H1 (cell line): ENCODE results near the gene RNF166. TPM values are rescaled to one million over a fixed set of nuclear protein-coding genes. Genes with fewer than 3 reads are reported as not detected.

ENCODE experiments used
- CHD7 ChIP-seq: fragments of 300-600 bp; sonication (generic); IDR thresholded peaks from 2 replicates; pipeline ENCODE4 v1.7.1; 2012; ENCODE audit warnings: low read length, moderate library complexity, mild to moderate bottlenecking, inconsistent platforms; ENCODE audit not compliant: insufficient replicate concordance
- HDAC6 ChIP-seq: IDR thresholded peaks from one replicate; pipeline ENCODE4 v1.7.1; 2012; ENCODE audit warnings: low read depth, mild to moderate bottlenecking, inconsistent platforms, low read length, moderate library complexity
- RXRA ChIP-seq: IDR thresholded peaks from 2 replicates; pipeline ENCODE4 v1.6.1; 2011; ENCODE audit warnings: low read depth, mild to moderate bottlenecking, low read length, moderate library complexity; ENCODE audit not compliant: insufficient read depth
- SIN3A ChIP-seq, 2 experiments: IDR thresholded peaks in 1 of 2; conservative IDR thresholded peaks in 1 of 2; 2 replicates each; pipeline ENCODE4 v1.6.1; 2011 to 2012; ENCODE audit warnings: low read length in 2 of 2, improper control_type of control experiment in 1 of 2, low read depth in 1 of 2, mild to moderate bottlenecking in 1 of 2
- SUZ12 ChIP-seq: fragments of 200-600 bp; sonication (generic); IDR thresholded peaks from 2 replicates; pipeline ENCODE4 v1.6.1; 2012; ENCODE audit warnings: mild to moderate bottlenecking, inconsistent platforms, low read length, moderate library complexity, mixed read lengths
- TAF7 ChIP-seq: optimal IDR thresholded peaks from 2 replicates; pipeline ENCODE3; 2011; ENCODE audit warnings: low read depth, mild to moderate bottlenecking, inconsistent platforms, low read length, moderate library complexity, borderline replicate concordance
- TBP ChIP-seq: IDR thresholded peaks from 2 replicates; pipeline ENCODE4 v1.6.1; 2011; ENCODE audit warnings: low read depth, low read length, improper control_type of control experiment
- USF2 ChIP-seq: IDR thresholded peaks from 2 replicates; pipeline ENCODE4 v1.6.1; 2011; ENCODE audit warnings: low read length, improper control_type of control experiment
- polyA plus RNA-seq, 7 experiments: library from polyadenylated mRNA; depleted of rRNA in 3 of 7; stranded (reverse) in 5 of 7; unstranded in 2 of 7; fragments of >200 nt in 5 of 7; fragments of 200-250 nt in 2 of 7; gene quantifications; 1 replicate in 5 of 7; 2 replicates in 1 of 7; 4 replicates in 1 of 7; pipeline versions ENCODE4 v1.2.1 to v1.2.3, GENCODE V29; 2011 to 2013; ENCODE audit warnings: missing spikeins in 2 of 7, mixed read lengths in 2 of 7
- total RNA-seq: library from RNA; stranded (reverse); fragmentation: NEBNext Ultra II Directional; extraction: Animal tissue kit (Norgen Biotek cat#: 25700); gene quantifications from 2 replicates; pipeline ENCODE4 v1.2.1, GENCODE V29; 2021

Gene RNF166
- total and polyA plus RNA-seq, 2 of the 8 experiments (the other 6 are each of a cell fraction or from before 2014, with no cell fraction given) = 29.8 to 31.2 TPM

GRCh38 chr16:88662843-88663606, 43.2 kb downstream of the RNF166 start, which contains the start of gene MVD (continued):
- TF ChIP-seq CHD7 (no peak), USF2 (no peak), TAF7 (peak; percentile 80), SUZ12 (no peak), TBP (peak; percentile 88), HDAC6 (no peak), SIN3A (conservative IDR thresholded peaks at IDR 0.05 in 1 of 2, IDR thresholded peaks at IDR 0.05 in 1 of 2; ENCODE audit: low read depth in 1 of 2, low read length in 2 of 2) (peak in 1 of 2 experiments; percentile 44; a peak in 2 of 4 replicates), RXRA (no peak)
